HepG2 (cell line): ENCODE data around the gene MRPL14. TPM values are rescaled to one million over a fixed set of nuclear protein-coding genes. Genes with fewer than 3 reads are reported as not detected.
A peak's percentile ranks its signal among the peaks of the same experiment; 100 is the strongest.

Source experiments
- GATA4 ChIP-seq: sonication (generic); IDR thresholded peaks from 2 replicates; pipeline ENCODE4 v1.6.1; 2016; ENCODE audit warnings: antibody characterized with exemption, low read depth, borderline replicate concordance
- GLI4 ChIP-seq: sonication (generic); formaldehyde crosslinking; IDR thresholded peaks from 2 replicates; pipeline ENCODE4 v1.5.1; 2020; ENCODE audit warnings: missing genetic modification reagents, mild to moderate bottlenecking, moderate library complexity, borderline replicate concordance
- NONO ChIP-seq, 2 experiments: fragments of 450-650 bp in 1 of 2; sonication (generic) in 1 of 2; formaldehyde crosslinking in 1 of 2; IDR thresholded peaks in 1 of 2; conservative IDR thresholded peaks in 1 of 2; 2 replicates each; pipeline versions ENCODE4 v1.6.1 to v1.8.0; 2017 to 2022; ENCODE audit warnings: mild to moderate bottlenecking in 1 of 2, missing genetic modification reagents in 1 of 2, moderate library complexity in 1 of 2
- POLR2AphosphoS5 ChIP-seq: IDR thresholded peaks from 2 replicates; pipeline ENCODE4 v1.6.1; 2012; ENCODE audit warnings: low read depth, low read length
- RELA ChIP-seq: sonication (generic); formaldehyde crosslinking; IDR thresholded peaks from 2 replicates; pipeline ENCODE4 v1.4.0; 2020; ENCODE audit warnings: missing genetic modification reagents
- RFX5 ChIP-seq: IDR thresholded peaks from 2 replicates; pipeline ENCODE4 v1.6.1; 2011; ENCODE audit warnings: low read depth, low read length, improper control_type of control experiment
- SAP130 ChIP-seq: IDR thresholded peaks from 2 replicates; pipeline ENCODE4 v1.6.1; 2016; ENCODE audit warnings: low read depth
- TOPORS ChIP-seq: sonication (generic); formaldehyde crosslinking; IDR thresholded peaks from 2 replicates; pipeline ENCODE4 v1.8.0; 2023; ENCODE audit warnings: mild to moderate bottlenecking, missing genetic modification reagents
- ZMYM4 ChIP-seq: sonication (generic); formaldehyde crosslinking; IDR thresholded peaks from 2 replicates; pipeline ENCODE4 v1.8.1; 2023; ENCODE audit warnings: mild to moderate bottlenecking, missing genetic modification reagents
- ZNF205 ChIP-seq: IDR thresholded peaks from 2 replicates; pipeline ENCODE4 v1.6.1; 2018; ENCODE audit warnings: missing biosample characterization, missing genetic modification reagents
- ZNF225 ChIP-seq: sonication (generic); formaldehyde crosslinking; IDR thresholded peaks from 2 replicates; pipeline ENCODE4 v1.4.0; 2020; ENCODE audit warnings: mild to moderate bottlenecking, missing genetic modification reagents
- ZNF350 ChIP-seq: sonication (generic); formaldehyde crosslinking; IDR thresholded peaks from 2 replicates; pipeline ENCODE4 v1.4.0; 2020; ENCODE audit warnings: mild to moderate bottlenecking, low read depth, missing genetic modification reagents, borderline replicate concordance
- ZNF552 ChIP-seq: sonication (generic); formaldehyde crosslinking; IDR thresholded peaks from 2 replicates; pipeline ENCODE4 v1.9.0; 2022; ENCODE audit warnings: missing genetic modification reagents, mild to moderate bottlenecking, borderline replicate concordance
- polyA plus RNA-seq, 8 experiments: library from polyadenylated mRNA; depleted of rRNA in 3 of 8; stranded (reverse) in 7 of 8; unstranded in 1 of 8; fragments of >200 nt; fragmentation: Illumina TruSeq in 4 of 8; extraction: Trizol in 4 of 8; gene quantifications; 2 replicates each; pipeline versions ENCODE4 v1.2.1 to v1.2.3, GENCODE V29; 2011 to 2016; ENCODE audit warnings: low read depth in 4 of 8, missing spikeins in 1 of 8, mixed read lengths in 1 of 8; ENCODE audit not compliant: insufficient read depth in 1 of 8
- total RNA-seq, 5 experiments: library from RNA; depleted of rRNA; stranded (reverse); fragments of >200 nt; fragmentation: Illumina TruSeq; extraction: Trizol; gene quantifications; 2 replicates each; pipeline ENCODE4 v1.2.3, GENCODE V29; 2016; ENCODE audit warnings: low read depth in 1 of 5
- TF ChIP-seq, protein P1 (sequence below): sonication (generic); formaldehyde crosslinking; IDR thresholded peaks from 2 replicates; pipeline ENCODE4 v1.8.0; 2022; ENCODE audit warnings: mild to moderate bottlenecking, missing genetic modification reagents, borderline replicate concordance
- TF ChIP-seq, protein P2 (sequence below): sonication (generic); formaldehyde crosslinking; IDR thresholded peaks from 2 replicates; pipeline ENCODE4 v1.5.1; 2020; ENCODE audit warnings: mild to moderate bottlenecking, missing genetic modification reagents, borderline replicate concordance
- TF ChIP-seq, protein P3 (sequence below): fragments of 450-650 bp; IDR thresholded peaks from 2 replicates; pipeline ENCODE4 v1.6.1; 2016
- TF ChIP-seq, protein P4 (sequence below): sonication (generic); formaldehyde crosslinking; conservative IDR thresholded peaks from 2 replicates; pipeline ENCODE4 v1.4.0; 2020; ENCODE audit warnings: missing genetic modification reagents
- TF ChIP-seq, protein P5 (sequence below): sonication (generic); formaldehyde crosslinking; IDR thresholded peaks from 2 replicates; pipeline ENCODE4 v1.4.0; 2020; ENCODE audit warnings: missing genetic modification reagents

The MRPL14 gene
- total and polyA plus RNA-seq, 2 of the 13 experiments (the other 11 are each of a cell fraction or from before 2014, with no cell fraction given), result 157 to 178 TPM

DNA sequence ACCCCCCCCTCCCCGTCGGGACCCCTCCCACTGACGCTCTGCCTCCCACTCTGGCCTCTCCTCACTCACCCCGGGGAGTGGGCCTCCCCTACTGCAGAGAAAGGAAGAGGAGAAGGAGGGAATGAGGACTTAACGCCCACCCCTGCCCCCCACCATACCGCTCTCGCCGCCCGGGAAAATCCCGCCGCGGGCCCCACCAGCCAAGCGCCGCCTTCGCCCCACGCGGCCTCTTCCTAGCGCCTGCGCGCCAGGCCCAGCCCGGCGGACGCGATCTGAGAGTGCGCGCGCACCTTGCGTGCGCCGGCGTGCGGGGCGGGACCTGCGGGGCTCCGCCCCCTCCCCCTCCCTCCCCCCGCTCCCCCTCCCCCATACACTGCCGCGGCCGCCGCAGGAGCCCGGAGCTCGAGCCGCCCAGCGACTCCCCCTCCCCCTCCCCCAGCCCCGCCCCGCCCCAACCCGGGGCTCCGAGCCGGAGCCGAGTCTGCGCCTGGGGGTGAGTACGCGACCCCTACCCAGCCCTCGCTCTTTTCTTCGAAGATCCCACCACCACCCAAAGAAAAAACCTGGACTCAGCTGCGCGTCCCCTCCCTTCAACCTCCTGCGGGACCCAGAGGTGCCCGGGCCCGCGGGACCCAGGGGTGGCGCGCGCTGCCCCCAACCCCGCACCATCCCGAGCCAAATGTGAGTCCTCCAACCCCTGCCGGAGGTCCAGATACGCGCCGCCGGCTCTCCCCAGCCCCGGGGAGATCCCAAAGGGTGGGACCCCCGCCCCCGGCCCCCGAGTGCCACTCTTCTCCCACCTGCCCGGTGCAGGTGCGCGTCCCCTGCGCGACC lies at the start of gene MRPL14, which contains the start of gene TMEM63B (continued):
- TF ChIP-seq, protein P1, sequence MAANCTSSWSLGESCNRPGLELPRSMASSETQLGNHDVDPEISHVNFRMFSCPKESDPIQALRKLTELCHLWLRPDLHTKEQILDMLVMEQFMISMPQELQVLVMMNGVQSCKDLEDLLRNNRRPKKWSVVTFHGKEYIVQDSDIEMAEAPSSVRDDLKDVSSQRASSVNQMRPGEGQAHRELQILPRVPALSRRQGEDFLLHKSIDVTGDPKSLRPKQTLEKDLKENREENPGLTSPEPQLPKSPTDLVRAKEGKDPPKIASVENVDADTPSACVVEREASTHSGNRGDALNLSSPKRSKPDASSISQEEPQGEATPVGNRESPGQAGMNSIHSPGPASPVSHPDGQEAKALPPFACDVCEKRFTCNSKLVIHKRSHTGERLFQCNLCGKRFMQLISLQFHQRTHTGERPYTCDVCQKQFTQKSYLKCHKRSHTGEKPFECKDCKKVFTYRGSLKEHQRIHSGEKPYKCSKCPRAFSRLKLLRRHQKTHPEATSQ (CRISPR knock-in tag), result no peak
- TF ChIP-seq POLR2AphosphoS5, result peak; percentile 83
- TF ChIP-seq, protein P2, sequence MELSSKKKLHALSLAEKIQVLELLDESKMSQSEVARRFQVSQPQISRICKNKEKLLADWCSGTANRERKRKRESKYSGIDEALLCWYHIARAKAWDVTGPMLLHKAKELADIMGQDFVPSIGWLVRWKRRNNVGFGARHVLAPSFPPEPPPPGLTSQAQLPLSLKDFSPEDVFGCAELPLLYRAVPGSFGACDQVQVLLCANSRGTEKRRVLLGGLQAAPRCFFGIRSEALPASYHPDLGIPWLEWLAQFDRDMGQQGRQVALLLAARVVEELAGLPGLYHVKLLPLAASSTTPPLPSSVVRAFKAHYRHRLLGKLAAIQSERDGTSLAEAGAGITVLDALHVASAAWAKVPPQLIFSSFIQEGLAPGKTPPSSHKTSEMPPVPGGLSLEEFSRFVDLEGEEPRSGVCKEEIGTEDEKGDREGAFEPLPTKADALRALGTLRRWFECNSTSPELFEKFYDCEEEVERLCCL (CRISPR knock-in tag), result no peak
- TF ChIP-seq RELA (CRISPR knock-in tag), result 0 out of 2 replicates have a peak, but pooled peaks have one; percentile 71
- TF ChIP-seq ZMYM4, result 0 out of 2 replicates have a peak, but pooled peaks have one; percentile 27
- no peak for TF ChIP-seq GLI4 (CRISPR knock-in tag)
- TF ChIP-seq RFX5, result no peak
- no peak for TF ChIP-seq NONO (IDR thresholded peaks at IDR 0.05)
- TF ChIP-seq NONO (CRISPR knock-in tag; conservative IDR thresholded peaks at IDR 0.05), result 0 out of 2 replicates have a peak, but pooled peaks have one; percentile 5
- 0 out of 2 replicates have a peak, but pooled peaks have one; percentile 6 for TF ChIP-seq TOPORS (CRISPR knock-in tag)
- TF ChIP-seq, protein P3, sequence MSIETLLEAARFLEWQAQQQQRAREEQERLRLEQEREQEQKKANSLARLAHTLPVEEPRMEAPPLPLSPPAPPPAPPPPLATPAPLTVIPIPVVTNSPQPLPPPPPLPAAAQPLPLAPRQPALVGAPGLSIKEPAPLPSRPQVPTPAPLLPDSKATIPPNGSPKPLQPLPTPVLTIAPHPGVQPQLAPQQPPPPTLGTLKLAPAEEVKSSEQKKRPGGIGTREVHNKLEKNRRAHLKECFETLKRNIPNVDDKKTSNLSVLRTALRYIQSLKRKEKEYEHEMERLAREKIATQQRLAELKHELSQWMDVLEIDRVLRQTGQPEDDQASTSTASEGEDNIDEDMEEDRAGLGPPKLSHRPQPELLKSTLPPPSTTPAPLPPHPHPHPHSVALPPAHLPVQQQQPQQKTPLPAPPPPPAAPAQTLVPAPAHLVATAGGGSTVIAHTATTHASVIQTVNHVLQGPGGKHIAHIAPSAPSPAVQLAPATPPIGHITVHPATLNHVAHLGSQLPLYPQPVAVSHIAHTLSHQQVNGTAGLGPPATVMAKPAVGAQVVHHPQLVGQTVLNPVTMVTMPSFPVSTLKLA, result 0 out of 2 replicates have a peak, but pooled peaks have one; percentile 44
- TF ChIP-seq SAP130 (CRISPR knock-in tag), result peak; percentile 69
- TF ChIP-seq ZNF225, result 0 out of 2 replicates have a peak, but pooled peaks have one; percentile 14
- TF ChIP-seq GATA4, result peak; percentile 44; the same call in 1 of the 2 replicates
- TF ChIP-seq ZNF552 (CRISPR knock-in tag), result no peak
- TF ChIP-seq, protein P4, sequence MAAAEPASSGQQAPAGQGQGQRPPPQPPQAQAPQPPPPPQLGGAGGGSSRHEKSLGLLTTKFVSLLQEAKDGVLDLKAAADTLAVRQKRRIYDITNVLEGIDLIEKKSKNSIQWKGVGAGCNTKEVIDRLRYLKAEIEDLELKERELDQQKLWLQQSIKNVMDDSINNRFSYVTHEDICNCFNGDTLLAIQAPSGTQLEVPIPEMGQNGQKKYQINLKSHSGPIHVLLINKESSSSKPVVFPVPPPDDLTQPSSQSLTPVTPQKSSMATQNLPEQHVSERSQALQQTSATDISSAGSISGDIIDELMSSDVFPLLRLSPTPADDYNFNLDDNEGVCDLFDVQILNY, result 0 out of 2 replicates have a peak, but pooled peaks have one; percentile 24
- TF ChIP-seq ZNF350, result 0 out of 2 replicates have a peak, but pooled peaks have one; percentile 4
- TF ChIP-seq, protein P5, sequence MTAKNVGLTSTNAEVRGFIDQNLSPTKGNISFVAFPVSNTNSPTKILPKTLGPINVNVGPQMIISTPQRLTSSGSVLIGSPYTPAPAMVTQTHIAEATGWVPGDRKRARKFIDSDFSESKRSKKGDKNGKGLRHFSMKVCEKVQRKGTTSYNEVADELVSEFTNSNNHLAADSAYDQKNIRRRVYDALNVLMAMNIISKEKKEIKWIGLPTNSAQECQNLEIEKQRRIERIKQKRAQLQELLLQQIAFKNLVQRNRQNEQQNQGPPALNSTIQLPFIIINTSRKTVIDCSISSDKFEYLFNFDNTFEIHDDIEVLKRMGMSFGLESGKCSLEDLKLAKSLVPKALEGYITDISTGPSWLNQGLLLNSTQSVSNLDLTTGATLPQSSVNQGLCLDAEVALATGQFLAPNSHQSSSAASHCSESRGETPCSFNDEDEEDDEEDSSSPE (CRISPR knock-in tag), result peak; percentile 74
- TF ChIP-seq ZNF205 (CRISPR knock-in tag), result 0 out of 2 replicates have a peak, but pooled peaks have one; percentile 55
